ENCODE measurements around the gene NR4A3. TPM values are rescaled to one million over a fixed set of nuclear protein-coding genes. Genes with fewer than 3 reads are reported as not detected.

Gene NR4A3
- total RNA-seq, 4 donors from 2014 or later: 0.64 to 5.9 (median 2.9) TPM

GRCh38 chr9:99820685-99821395 lies 845 bp upstream of the NR4A3 start:
- Histone ChIP-seq H3K36me3 (no peaks in the 10 kb centered on the region), H3K4me3 (peak overlapping the region; percentile 87), H3K4me1 (peaks cover 50% of the 10 kb centered on the region), H3K9me3 (no peaks in the 10 kb centered on the region), H3K27ac (peak overlapping the region; percentile 98), H3K27me3 (peaks cover 20% of the 10 kb centered on the region)
- under 1% methylated on average over 28 of the region's 28 CpGs for WGBS
- DNase-seq (ENCODE audit: low spot score in 2 of 2): peak; percentile 89 to 91
- no peak for TF ChIP-seq EP300 (IDR thresholded peaks at IDR 0.05)
- TF ChIP-seq CTCF (IDR thresholded peaks at IDR 0.05): no peak
- TF ChIP-seq POLR2AphosphoS5 (IDR thresholded peaks at IDR 0.05): peak in 1 of 3 donors; percentile 11
- TF ChIP-seq POLR2A (IDR thresholded peaks at IDR 0.05): no peak

GRCh38 chr9:99822109-99822805 lies 572 bp downstream of the NR4A3 start:
- Histone ChIP-seq H3K4me1 (peaks cover 50% of the 10 kb centered on the region), H3K27me3 (peaks cover 31% of the 10 kb centered on the region), H3K9me3 (no peaks in the 10 kb centered on the region), H3K36me3 (no peaks in the 10 kb centered on the region), H3K27ac (peak overlapping the region; percentile 98), H3K4me3 (peak overlapping the region; percentile 87)
- no peak for TF ChIP-seq POLR2A (IDR thresholded peaks at IDR 0.05)
- TF ChIP-seq EP300 (IDR thresholded peaks at IDR 0.05): no peak
- TF ChIP-seq CTCF (IDR thresholded peaks at IDR 0.05): no peak
- no peak for TF ChIP-seq POLR2AphosphoS5 (IDR thresholded peaks at IDR 0.05)
- peak; percentile 72 to 80 for DNase-seq (ENCODE audit: low spot score in 2 of 2)
- WGBS: under 1% methylated on average over 34 of the region's 51 CpGs

GRCh38 chr9:99822806-99823591 lies 1.3 kb downstream of the NR4A3 start:
- DNase-seq (ENCODE audit: low spot score in 2 of 2): no peak
- Histone ChIP-seq H3K4me3 (peak overlapping the region; percentile 87), H3K4me1 (peaks cover 50% of the 10 kb centered on the region), H3K36me3 (no peaks in the 10 kb centered on the region), H3K27me3 (peaks cover 39% of the 10 kb centered on the region), H3K27ac (no peak overlapping the region), H3K9me3 (no peaks in the 10 kb centered on the region)
- no peak for TF ChIP-seq EP300 (IDR thresholded peaks at IDR 0.05)
- no peak for TF ChIP-seq POLR2AphosphoS5 (IDR thresholded peaks at IDR 0.05)
- WGBS: under 1% methylated on average over 34 of the region's 40 CpGs

- Histone ChIP-seq H3K36me3 (no peaks in the 10 kb centered on the region), H3K4me3 (peak overlapping the region; percentile 87), H3K27me3 (peaks cover 47% of the 10 kb centered on the region), H3K27ac (no peak overlapping the region), H3K4me1 (peaks cover 52% of the 10 kb centered on the region), H3K9me3 (no peaks in the 10 kb centered on the region)
- DNase-seq (ENCODE audit: low spot score in 2 of 2): peak; percentile 71 to 86
- WGBS: under 1% methylated on average over 47 of the region's 47 CpGs
- TF ChIP-seq EP300 (IDR thresholded peaks at IDR 0.05) (no peak), POLR2AphosphoS5 (IDR thresholded peaks at IDR 0.05) (no peak), POLR2A (IDR thresholded peaks at IDR 0.05) (no peak), CTCF (IDR thresholded peaks at IDR 0.05) (no peak)
These were observed 2.1 kb downstream of the NR4A3 start for GRCh38 chr9:99823681-99824377.

GRCh38 chr9:99824378-99825171 lies 2.9 kb downstream of the NR4A3 start:
- Histone ChIP-seq H3K27me3 (peaks cover 54% of the 10 kb centered on the region), H3K9me3 (no peaks in the 10 kb centered on the region), H3K27ac (no peak overlapping the region), H3K36me3 (no peaks in the 10 kb centered on the region), H3K4me3 (peak overlapping the region; percentile 87), H3K4me1 (peaks cover 52% of the 10 kb centered on the region)
- peak in 1 of 2 donors; percentile 80 for DNase-seq (ENCODE audit: low spot score in 2 of 2)
- 17% methylated on average over 41 of the region's 56 CpGs for WGBS
- TF ChIP-seq CTCF (IDR thresholded peaks at IDR 0.05): peak in 1 of 2 donors; percentile 41
- no peak for TF ChIP-seq POLR2AphosphoS5 (IDR thresholded peaks at IDR 0.05)
- TF ChIP-seq EP300 (IDR thresholded peaks at IDR 0.05): no peak
